Dedifferentiated amniotic fluid mesenchymal stem cell (primary cell): ENCODE measurements around the gene PITPNM3.

Experiments used
- DNase-seq: peaks from one replicate; pipeline ENCODE4 v3.0.0-alpha.2; 2016; ENCODE audit errors: extremely low spot score

PITPNM3 gene

DNA sequence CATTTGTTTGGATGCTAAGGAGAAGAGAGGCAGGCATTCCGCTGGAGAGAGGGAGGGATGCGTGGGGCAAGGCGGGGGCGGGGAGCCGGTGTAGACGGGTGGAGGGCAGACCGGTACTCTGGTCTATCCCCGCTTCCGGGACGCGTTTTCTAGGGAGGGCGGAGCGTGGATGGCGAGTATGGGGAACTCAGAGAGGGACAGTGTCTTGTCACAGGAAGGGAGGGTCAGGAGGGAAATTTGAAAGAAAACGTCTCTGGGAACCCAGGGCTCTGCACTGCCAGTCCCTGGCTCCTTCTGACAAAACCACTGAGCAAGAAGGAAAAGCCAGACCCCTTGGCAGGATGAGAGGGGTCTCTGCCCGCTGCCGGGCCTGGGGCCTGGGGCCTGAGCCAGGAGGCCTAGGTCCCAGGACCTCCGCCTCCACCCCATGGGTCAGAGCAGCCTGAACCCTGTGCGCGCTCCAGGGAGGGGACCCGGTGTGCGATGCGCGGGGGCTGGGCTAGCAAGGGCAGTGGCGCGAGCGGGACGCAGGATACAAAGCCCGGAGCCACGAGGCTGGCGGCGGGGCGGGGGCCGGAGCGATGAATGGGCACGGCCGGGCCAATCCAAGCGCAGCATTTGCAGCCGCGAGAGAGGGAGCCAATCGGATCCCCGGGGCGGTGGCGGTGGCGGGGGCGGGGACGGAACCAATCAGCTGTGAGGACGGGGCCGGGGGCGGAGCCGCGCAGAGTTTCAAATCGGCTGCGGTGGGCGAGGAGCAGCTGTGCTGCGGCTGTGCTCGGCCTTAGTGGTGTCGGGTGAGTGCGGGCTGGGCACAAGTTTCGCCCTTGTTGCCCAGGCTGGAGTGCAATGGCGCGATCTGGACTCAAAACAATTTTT is 112.4 kb downstream of the PITPNM3 start, which contains the start of gene PIMREG:
PIMREG (plus strand) TSS at position 764 of the 879 bp plus-strand sequence. CDS start 656 bp downstream, outside the sequence.
- peak; percentile 93 for DNase-seq

GRCh38 chr17:6442775-6443174 is 113.6 kb downstream of the PITPNM3 start:
- no peak for DNase-seq

DNA sequence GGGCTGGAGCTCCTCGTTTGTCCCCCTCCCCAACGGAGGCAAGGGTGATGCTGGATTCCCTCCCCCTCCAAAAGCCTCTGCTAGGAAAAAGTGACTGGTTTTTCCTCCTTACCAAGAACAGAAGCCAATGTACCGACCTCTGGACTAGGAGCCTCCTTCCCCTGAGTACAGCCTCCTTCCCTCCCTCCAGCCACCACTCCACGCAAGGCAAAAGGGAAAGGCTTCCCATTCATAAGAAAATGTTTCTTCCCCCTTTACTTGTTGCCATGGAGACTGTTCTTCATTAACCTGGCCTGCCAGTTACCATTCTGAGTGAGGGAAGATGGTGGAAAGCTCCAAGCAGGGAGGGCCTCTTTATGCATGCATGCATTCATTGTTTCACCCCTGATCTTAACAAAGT is 116.4 kb downstream of the PITPNM3 start:
- DNase-seq, result no peak

GRCh38 chr17:6437956-6438355 is 118.4 kb downstream of the PITPNM3 start:
- no peak for DNase-seq

DNA sequence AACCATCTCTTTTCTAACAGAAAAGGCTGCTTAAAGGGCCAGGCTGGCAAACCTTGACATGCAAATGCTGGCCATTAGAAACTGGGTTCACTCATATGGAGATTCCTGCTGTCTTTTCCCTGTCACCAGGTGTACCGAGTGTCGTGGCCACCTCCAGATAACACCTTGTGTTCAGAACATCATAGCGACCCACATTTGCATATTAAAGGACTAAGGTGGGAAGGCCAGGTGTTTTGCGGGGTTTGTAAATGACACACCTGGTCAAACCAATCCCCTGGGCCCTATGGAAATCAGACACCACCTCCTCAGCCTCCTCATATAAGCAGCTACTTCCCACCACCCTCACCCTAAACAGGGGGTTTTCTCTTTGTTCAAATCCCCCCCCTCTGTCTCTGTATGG is 118.9 kb downstream of the PITPNM3 start:
- DNase-seq, result no peak

GRCh38 chr17:6435968-6436367 is 120.4 kb downstream of the PITPNM3 start:
- DNase-seq, result peak; percentile 68

DNA sequence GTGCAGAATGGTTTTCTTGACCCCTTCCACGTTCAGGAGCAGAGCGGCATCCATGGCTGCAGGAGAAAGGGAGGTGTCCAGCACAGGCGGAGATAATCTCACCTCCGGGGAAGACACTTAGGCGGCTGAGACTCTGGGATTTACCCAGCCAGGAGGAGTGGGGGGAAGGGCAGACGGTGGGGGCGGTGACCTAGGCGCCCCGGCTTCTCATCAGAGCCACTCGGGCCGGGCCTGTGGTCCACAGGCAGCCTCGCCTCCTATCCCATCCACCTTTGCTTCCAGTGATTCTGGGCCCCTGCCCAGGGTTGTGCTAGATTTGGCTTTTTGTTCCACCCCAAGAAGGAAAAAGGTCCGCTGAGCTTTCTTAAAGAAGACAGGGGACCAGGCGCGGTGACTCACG is 121.3 kb downstream of the PITPNM3 start, which contains the start of gene AIPL1:
AIPL1 (minus strand) TSS at position 71 of the 400 bp plus-strand sequence; CDS start at position 54, 17 bp downstream.
- no peak for DNase-seq

- no peak for DNase-seq
Measured at GRCh38 chr17:6430769-6431168, 125.6 kb downstream of the PITPNM3 start.

- DNase-seq, result no peak
Measured at GRCh38 chr17:6429266-6429665, 127.1 kb downstream of the PITPNM3 start.

- no peak for DNase-seq
Measured at GRCh38 chr17:6428207-6428965, 128.0 kb downstream of the PITPNM3 start.

- DNase-seq, result no peak
Measured at GRCh38 chr17:6427279-6427781, 129.0 kb downstream of the PITPNM3 start.

GRCh38 chr17:6426356-6427101 is 129.8 kb downstream of the PITPNM3 start:
- no peak for DNase-seq

DNA sequence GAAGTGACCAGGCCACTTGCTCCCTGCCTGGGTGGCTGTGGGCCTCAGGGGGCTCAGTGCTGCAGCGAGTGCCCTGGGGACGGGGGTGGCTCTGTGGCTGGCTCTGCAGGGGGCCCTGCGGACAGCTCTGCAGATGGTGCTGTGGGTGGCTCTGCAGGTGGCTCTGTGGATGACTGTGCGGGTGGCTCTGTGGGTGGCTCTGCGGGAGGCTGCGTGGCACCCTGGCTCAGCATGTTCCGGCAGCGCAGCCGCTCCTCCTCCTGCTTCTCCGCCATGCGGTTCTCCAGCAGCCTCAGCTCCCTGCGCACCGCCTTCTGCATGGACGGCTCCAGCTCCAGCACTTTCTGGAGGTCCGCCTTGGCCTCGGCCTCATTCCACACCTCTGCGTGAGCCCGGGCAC is 130.9 kb downstream of the PITPNM3 start:
- DNase-seq, result no peak

DNA sequence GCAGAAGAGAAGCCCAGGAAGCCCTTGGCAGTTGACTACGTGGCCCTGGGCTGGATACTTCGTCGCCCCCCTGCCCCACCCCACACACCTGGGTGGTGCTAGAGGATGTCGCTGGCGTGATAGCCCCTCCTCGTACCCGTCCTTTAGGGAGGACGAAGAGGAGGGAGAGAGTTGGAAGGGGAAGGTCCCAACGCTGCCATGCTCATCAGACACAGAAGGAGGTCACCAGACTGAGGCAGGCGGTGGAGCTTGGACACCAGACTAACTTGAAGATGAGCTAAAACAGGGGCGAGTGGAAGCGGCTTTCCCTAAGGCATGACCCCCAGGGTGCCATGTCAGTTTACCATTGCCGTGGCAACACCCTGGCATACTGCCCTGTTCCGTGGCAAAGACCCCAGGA is 132.4 kb downstream of the PITPNM3 start:
- no peak for DNase-seq

- no peak for DNase-seq
Measured at GRCh38 chr17:6422654-6423241, 133.6 kb downstream of the PITPNM3 start.

GRCh38 chr17:6421700-6422604 is 134.4 kb downstream of the PITPNM3 start:
- peak; percentile 54 for DNase-seq

GRCh38 chr17:6420173-6420641 is 136.1 kb downstream of the PITPNM3 start:
- DNase-seq, result no peak

DNA sequence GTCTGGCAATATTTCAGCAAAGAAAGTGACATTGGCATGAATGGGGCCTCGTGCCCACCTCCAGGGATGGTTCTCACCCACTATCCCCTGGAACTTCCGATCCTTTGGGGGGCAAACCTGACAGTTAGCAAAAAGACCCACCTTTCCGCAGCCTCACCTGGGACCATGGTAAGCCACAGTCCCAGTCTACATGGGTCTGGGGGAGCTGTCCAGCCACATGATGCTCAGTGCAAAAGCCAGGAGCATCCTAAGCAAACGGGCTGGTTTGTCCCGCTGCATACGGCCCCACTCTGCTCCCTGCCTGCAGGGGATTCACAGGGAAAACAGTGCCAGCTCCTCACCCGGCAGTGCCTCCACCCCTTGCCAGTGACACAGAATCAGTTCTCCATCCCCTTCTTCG is 140.7 kb downstream of the PITPNM3 start:
- no peak for DNase-seq

- DNase-seq, result no peak
Measured at GRCh38 chr17:6413065-6413464, 143.3 kb downstream of the PITPNM3 start.

DNA sequence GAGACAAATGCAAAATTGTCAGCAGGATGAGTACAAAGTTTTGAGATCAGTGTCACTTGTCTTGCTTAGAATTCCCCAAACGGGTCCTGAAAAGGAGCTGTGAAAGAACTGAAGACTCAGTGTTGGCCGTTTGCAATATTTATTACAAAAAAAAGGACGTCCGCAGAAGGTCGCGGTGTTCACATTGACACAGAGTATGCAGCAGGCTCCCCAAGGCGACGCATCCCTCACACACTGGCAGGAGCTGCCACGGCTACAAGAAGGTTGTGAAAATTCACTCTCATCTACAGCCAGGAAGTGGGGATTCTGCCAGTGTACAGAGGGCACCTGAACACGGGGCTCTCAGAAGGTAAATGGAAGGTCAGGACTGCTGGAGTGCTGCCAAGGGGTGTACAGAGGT is 147.6 kb downstream of the PITPNM3 start:
- no peak for DNase-seq
